DND-41 (cell line): ENCODE data around the gene ELOVL5.

ENCODE experiments used
- ATAC-seq: fragments of 200-7000 bp; cut with Tn5 transposase; 3 replicates; pipeline ENCODE4 v1.9.1; 2021; ENCODE audit warnings: low read depth; ENCODE audit not compliant: insufficient read depth
- DNase-seq: peaks from one replicate; pipeline ENCODE4 v3.0.0-alpha.2; 2020
- H2AFZ ChIP-seq: 2 replicates; pipeline ENCODE4 v1.6.0; 2012; ENCODE audit warnings: low read depth, low read length
- H3K27ac ChIP-seq: 2 replicates; pipeline ENCODE4 v1.5.1; 2012; ENCODE audit warnings: low read length, inconsistent platforms
- H3K27me3 ChIP-seq: fragments of 200-600 bp; sonication (generic); 2 replicates; pipeline ENCODE4 v1.6.0; 2012; ENCODE audit warnings: low read length, mild to moderate bottlenecking, inconsistent platforms; ENCODE audit not compliant: insufficient read depth, poor library complexity
- H3K36me3 ChIP-seq: 2 replicates; pipeline ENCODE4 v1.5.1; 2012; ENCODE audit warnings: low read length, inconsistent platforms; ENCODE audit not compliant: insufficient read depth
- H3K4me1 ChIP-seq: 2 replicates; pipeline ENCODE4 v1.5.1; 2012; ENCODE audit warnings: mild to moderate bottlenecking, low read length; ENCODE audit not compliant: insufficient read depth
- H3K4me2 ChIP-seq: 2 replicates; pipeline ENCODE4 v1.6.0; 2012; ENCODE audit warnings: mild to moderate bottlenecking, moderate library complexity, low read length, inconsistent platforms; ENCODE audit not compliant: insufficient read depth
- H3K4me3 ChIP-seq, 2 experiments: fragments of 200-600 bp in 1 of 2; shearing (Covaris generic) in 1 of 2; 2 replicates each; pipeline ENCODE4 v1.5.1; 2012 to 2016; ENCODE audit warnings: inconsistent platforms in 2 of 2, low read length in 2 of 2, mild to moderate bottlenecking in 2 of 2, low read depth in 1 of 2, moderate library complexity in 1 of 2
- H3K79me2 ChIP-seq: 2 replicates; pipeline ENCODE4 v1.6.0; 2012; ENCODE audit warnings: low read length, inconsistent platforms; ENCODE audit not compliant: insufficient read depth
- H3K9ac ChIP-seq: 2 replicates; pipeline ENCODE4 v1.6.0; 2012; ENCODE audit warnings: low read depth, mild to moderate bottlenecking, inconsistent platforms, low read length, moderate library complexity
- H3K9me3 ChIP-seq: 2 replicates; pipeline ENCODE4 v1.5.1; 2012; ENCODE audit warnings: low read length, moderate library complexity, mild to moderate bottlenecking, inconsistent platforms; ENCODE audit not compliant: insufficient read depth, severe bottlenecking
- H4K20me1 ChIP-seq: 2 replicates; pipeline ENCODE4 v1.6.0; 2012; ENCODE audit warnings: low read length; ENCODE audit not compliant: insufficient read depth
- CTCF ChIP-seq: IDR thresholded peaks from 2 replicates; pipeline ENCODE4 v1.5.1; 2012; ENCODE audit warnings: borderline replicate concordance, low read length, moderate library complexity, mild to moderate bottlenecking; ENCODE audit not compliant: poor library complexity, severe bottlenecking; ENCODE audit errors: extremely low read depth
- EZH2 ChIP-seq: IDR thresholded peaks from 3 replicates; pipeline ENCODE4 v1.6.1; 2012; ENCODE audit warnings: borderline replicate concordance, low read depth, mild to moderate bottlenecking, moderate library complexity, low read length, inconsistent platforms; ENCODE audit not compliant: severe bottlenecking

ELOVL5 gene

DNA sequence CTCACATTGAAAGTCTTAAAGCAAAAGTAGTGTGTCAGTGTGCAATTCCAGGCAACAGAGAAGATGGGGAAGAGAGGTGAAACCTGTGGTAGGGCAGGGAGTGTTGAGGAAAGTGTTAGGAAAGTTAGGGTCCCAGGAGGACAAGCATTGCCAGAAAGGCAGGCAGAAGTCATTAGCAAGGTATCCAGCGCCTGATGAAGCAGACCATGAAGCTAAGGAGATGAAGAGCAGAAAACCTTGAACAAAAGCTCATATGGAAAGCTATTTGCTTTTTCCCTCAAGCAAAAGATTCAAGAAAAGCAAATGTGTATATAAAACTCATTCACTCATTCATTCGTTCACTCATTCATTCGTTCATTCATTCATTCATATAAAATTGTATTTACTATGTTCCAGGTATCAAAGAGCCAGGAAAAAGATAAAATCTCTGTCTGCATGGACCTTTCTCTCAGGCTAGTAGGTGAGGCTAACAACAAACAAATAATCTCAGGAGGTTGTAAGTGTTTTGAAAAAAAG lies 96.5 kb downstream of the ELOVL5 start:
- H3K9ac ChIP-seq = no peak overlapping the region
- DNase-seq (no peak), ATAC-seq (no peak)
- no peak overlapping the region for H3K4me2 ChIP-seq
- no peaks in the 10 kb centered on the region for H3K79me2 ChIP-seq
- H3K27ac ChIP-seq = no peak overlapping the region
- no peaks in the 10 kb centered on the region for H3K9me3 ChIP-seq
- no peaks in the 10 kb centered on the region for H4K20me1 ChIP-seq
- H3K4me3 ChIP-seq = no peak overlapping the region
- H3K4me1 ChIP-seq = no peaks in the 10 kb centered on the region
- H3K36me3 ChIP-seq = no peaks in the 10 kb centered on the region; the same call in 1 of the 2 replicates
- TF ChIP-seq CTCF = no peak
- TF ChIP-seq EZH2 = no peak
- H3K27me3 ChIP-seq = no peaks in the 10 kb centered on the region
- H2AFZ ChIP-seq = no peak overlapping the region

DNA sequence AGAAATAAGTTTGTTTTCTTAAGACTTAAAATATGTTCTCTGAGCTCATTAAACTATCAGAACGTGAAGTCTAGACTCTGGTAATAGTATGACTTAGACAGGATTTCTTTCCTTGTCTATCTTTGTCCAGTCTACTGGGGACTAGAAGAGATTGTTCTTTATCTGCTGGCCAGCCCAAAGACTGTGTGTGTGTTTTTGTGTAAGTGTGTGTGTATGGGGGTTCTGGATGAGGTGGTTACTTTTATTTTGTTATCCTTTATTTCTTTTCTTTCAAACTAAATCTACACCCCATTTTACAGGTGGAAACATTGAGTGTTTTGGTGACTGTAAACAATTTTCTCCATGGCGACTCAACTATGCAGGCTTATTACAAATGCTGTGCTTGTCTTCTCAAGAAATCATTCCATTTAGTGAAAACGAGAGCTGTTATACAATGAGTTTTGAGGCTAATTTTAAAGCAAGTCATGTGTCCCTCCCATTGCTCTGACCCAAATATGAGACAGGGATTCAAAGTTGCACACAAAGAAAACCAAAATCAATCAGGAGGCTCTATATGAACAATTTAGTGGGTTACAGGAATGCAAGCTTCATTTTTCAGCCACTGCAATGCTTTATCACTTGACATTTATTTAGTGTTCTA lies 97.6 kb downstream of the ELOVL5 start:
- Histone ChIP-seq H3K4me2 (no peak overlapping the region), H3K4me3 (no peak overlapping the region)
- TF ChIP-seq EZH2 (no peak), CTCF (no peak)

GRCh38 chr6:53250176-53251032 lies 98.3 kb downstream of the ELOVL5 start:
- ATAC-seq (no peak), DNase-seq (no peak)
- H3K4me3 ChIP-seq = no peak overlapping the region
- no peak overlapping the region for H3K27ac ChIP-seq
- H3K9ac ChIP-seq = no peak overlapping the region
- H3K4me2 ChIP-seq = no peak overlapping the region
- no peaks in the 10 kb centered on the region for H3K79me2 ChIP-seq
- H3K27me3 ChIP-seq = no peaks in the 10 kb centered on the region
- no peaks in the 10 kb centered on the region for H4K20me1 ChIP-seq
- no peak for TF ChIP-seq CTCF
- TF ChIP-seq EZH2 = no peak
- H3K36me3 ChIP-seq = no peaks in the 10 kb centered on the region
- H2AFZ ChIP-seq = no peak overlapping the region
- H3K9me3 ChIP-seq = no peaks in the 10 kb centered on the region
- H3K4me1 ChIP-seq = no peaks in the 10 kb centered on the region

More for the DNA sequence above, 97.6 kb downstream of the ELOVL5 start:
- Histone ChIP-seq H3K9me3 (no peaks in the 10 kb centered on the region), H3K79me2 (no peaks in the 10 kb centered on the region), H3K27ac (no peak overlapping the region), H2AFZ (no peak overlapping the region), H3K27me3 (no peaks in the 10 kb centered on the region), H3K4me1 (no peaks in the 10 kb centered on the region), H3K36me3 (no peaks in the 10 kb centered on the region), H4K20me1 (no peaks in the 10 kb centered on the region), H3K9ac (no peak overlapping the region)
- ATAC-seq (no peak), DNase-seq (no peak)
